A673 (cell line): ENCODE data around the gene TUBA1A. TPM values are rescaled to one million over a fixed set of nuclear protein-coding genes. Genes with fewer than 3 reads are reported as not detected.

Experiments used
- BruUV-seq: library from RNA; stranded (reverse); fragments of 400-500 nt; replicated peaks from 2 replicates; lab custom pipeline; 2021; lab: Mats Ljungman, UMichigan
- CTCF ChIA-PET: fragments of 300-600 bp; sonication (Branson Sonifier 250); formaldehyde crosslinking; loops from one replicate; lab custom pipeline; 2022; ENCODE audit warnings: antibody characterized with exemption; lab: Charles Lee
- POLR2A ChIA-PET: fragments of 300-600 bp; sonication (Branson Sonifier 250); formaldehyde crosslinking; loops from one replicate; lab custom pipeline; 2022; ENCODE audit warnings: antibody characterized with exemption; ENCODE audit not compliant: low non-redundant PET; lab: Charles Lee
- DNase-seq: peaks from one replicate; pipeline ENCODE4 v3.0.0-alpha.2; 2015; ENCODE audit warnings: low spot score
- H3K27ac ChIP-seq: fragments of 200-600 bp; sonication (generic); 2 replicates; pipeline ENCODE4 v1.5.1; 2016; ENCODE audit warnings: mixed run types, low read depth, mild to moderate bottlenecking, mixed read lengths, antibody characterized with exemption, low read length; ENCODE audit not compliant: poor library complexity, severe bottlenecking
- H3K27me3 ChIP-seq: fragments of 200-600 bp; sonication (generic); replicated peaks from 2 replicates; pipeline ENCODE4 v1.6.1; 2017; ENCODE audit warnings: mixed run types, low read depth, mild to moderate bottlenecking, mixed read lengths, antibody characterized with exemption, low read length; ENCODE audit not compliant: insufficient read depth, poor library complexity
- H3K36me3 ChIP-seq: fragments of 200-600 bp; sonication (generic); 2 replicates; pipeline ENCODE4 v1.6.1; 2016; ENCODE audit warnings: mixed run types, mild to moderate bottlenecking, mixed read lengths, antibody characterized with exemption, low read length; ENCODE audit not compliant: insufficient read depth, poor library complexity, severe bottlenecking
- H3K4me1 ChIP-seq: fragments of 200-600 bp; sonication (generic); 2 replicates; pipeline ENCODE4 v1.6.1; 2017; ENCODE audit warnings: mixed run types, mild to moderate bottlenecking, mixed read lengths, antibody characterized with exemption, low read length; ENCODE audit not compliant: insufficient read depth, poor library complexity, severe bottlenecking
- H3K4me3 ChIP-seq: fragments of 200-600 bp; sonication (generic); 2 replicates; pipeline ENCODE4 v1.5.1; 2016; ENCODE audit warnings: low read depth, mixed run types, mild to moderate bottlenecking, mixed read lengths, low read length; ENCODE audit not compliant: poor library complexity, severe bottlenecking
- H3K9me3 ChIP-seq: fragments of 200-600 bp; sonication (generic); 2 replicates; pipeline ENCODE4 v1.6.1; 2016; ENCODE audit warnings: mixed run types, low read depth, mild to moderate bottlenecking, mixed read lengths, antibody characterized with exemption, low read length; ENCODE audit not compliant: poor library complexity, severe bottlenecking
- CTCF ChIP-seq: fragments of 300-800, 200-600 bp; sonication (generic); conservative IDR thresholded peaks from 2 replicates; pipeline ENCODE4 v1.5.1; 2017; ENCODE audit warnings: low read depth, mild to moderate bottlenecking, antibody characterized with exemption, low read length, moderate library complexity, mixed read lengths
- EZH2 ChIP-seq: fragments of 200-600 bp; sonication (generic); IDR thresholded peaks from 2 replicates; pipeline ENCODE4 v1.6.1; 2017; ENCODE audit warnings: borderline replicate concordance, low read depth, mild to moderate bottlenecking, mixed read lengths, antibody characterized with exemption, low read length; ENCODE audit not compliant: poor library complexity, severe bottlenecking
- intact Hi-C: fragments of 100-400 bp; cut with micrococcal nuclease; formaldehyde crosslinking; loops from one replicate; pipeline ENCODE4 v1.10.0; 2022; ENCODE audit not compliant: unreplicated experiment
- total RNA-seq: library from RNA; stranded (reverse); gene quantifications from 2 replicates; pipeline ENCODE4 v1.2.3, GENCODE V29; 2021

Gene TUBA1A
- total RNA-seq, 1 experiment from 2014 or later, result 504 TPM

- CTCF ChIA-PET, result no interaction called here
- Histone ChIP-seq H3K27ac (no peak overlapping the region), H3K4me3 (no peak overlapping the region), H3K36me3 (peaks cover 9% of the 10 kb centered on the region), H3K4me1 (peaks cover 21% of the 10 kb centered on the region), H3K27me3 (no peaks in the 10 kb centered on the region), H3K9me3 (no peaks in the 10 kb centered on the region)
- POLR2A ChIA-PET, result no interaction called here
- BruUV-seq, result no TSS peak
- no peak for DNase-seq
- intact Hi-C loops, result no loop called here
- TF ChIP-seq CTCF (no peak), EZH2 (no peak)
Observed at GRCh38 chr12:49190974-49191373, 2.1 kb upstream of the TUBA1A start.

GRCh38 chr12:49189731-49190716, 1.1 kb upstream of the TUBA1A start:
- Histone ChIP-seq H3K27me3 (no peaks in the 10 kb centered on the region), H3K27ac (no peak overlapping the region), H3K9me3 (no peaks in the 10 kb centered on the region), H3K36me3 (peaks cover 14% of the 10 kb centered on the region), H3K4me1 (peaks cover 21% of the 10 kb centered on the region), H3K4me3 (peak overlapping the region; percentile 94)
- ChIA-PET POLR2A (no interaction called here), CTCF (interaction anchor here (0.5 kb wide), 2 partner anchors 103 to 333 kb away, joined by 3 read pairs; no protein-coding TSS in a partner anchor)
- intact Hi-C loops, result loop anchor here (2.0 kb wide), 2 partner anchors 45 to 59 kb away; partner anchors contain the start of gene TUBA1B
- BruUV-seq, result no TSS peak
- no peak for TF ChIP-seq EZH2
- no peak for TF ChIP-seq CTCF
- no peak for DNase-seq

GRCh38 chr12:49188201-49188915, 522 bp downstream of the TUBA1A start:
- Histone ChIP-seq H3K4me3 (peak overlapping the region; percentile 94), H3K4me1 (peaks cover 21% of the 10 kb centered on the region), H3K27ac (peak overlapping the region; percentile 89), H3K27me3 (no peaks in the 10 kb centered on the region), H3K9me3 (no peaks in the 10 kb centered on the region), H3K36me3 (peaks cover 24% of the 10 kb centered on the region)
- no peak for TF ChIP-seq EZH2
- no peak; the same call in 1 of the 2 replicates for TF ChIP-seq CTCF
- TSS peak; percentile 56 for BruUV-seq
- peak; percentile 81 for DNase-seq
- ChIA-PET POLR2A (interaction anchor here (0.6 to 0.7 kb wide), 4 partner anchors 34 to 58 kb away, joined by 3 to 16 read pairs (median 10); no protein-coding TSS in a partner anchor), CTCF (interaction anchor here (0.6 to 1.1 kb wide), 5 partner anchors 27 to 340 kb away, joined by 3 to 5 read pairs (median 3); no protein-coding TSS in a partner anchor)
- intact Hi-C loops, result loop anchor here (2.0 kb wide), 2 partner anchors 46 to 58 kb away; partner anchors contain the start of gene TUBA1B
